Subcutaneous abdominal adipose tissue (tissue), 5 donors: ENCODE results near the gene IRF8.

Source experiments
- H3K27ac ChIP-seq: one replicate; pipeline ENCODE4 v1.7.0; 2013; ENCODE audit warnings: low read depth, mild to moderate bottlenecking, inconsistent platforms, low read length, moderate library complexity
- H3K27me3 ChIP-seq, 5 donors: one replicate each; pipeline ENCODE4 v1.7.0; 2013; ENCODE audit warnings: low read length in 5 of 5, inconsistent platforms in 1 of 5; ENCODE audit not compliant: control insufficient read depth in 5 of 5, insufficient read depth in 4 of 5
- H3K36me3 ChIP-seq, 5 donors: one replicate each; pipeline ENCODE4 v1.7.0; 2013; ENCODE audit warnings: low read length in 5 of 5; ENCODE audit not compliant: control insufficient read depth in 5 of 5, insufficient read depth in 5 of 5
- H3K4me1 ChIP-seq, 5 donors: one replicate each; pipeline ENCODE4 v1.7.0; 2013; ENCODE audit warnings: low read length in 5 of 5, mild to moderate bottlenecking in 3 of 5, moderate library complexity in 1 of 5; ENCODE audit not compliant: control insufficient read depth in 5 of 5, insufficient read depth in 5 of 5
- H3K4me3 ChIP-seq, 5 donors: one replicate each; pipeline ENCODE4 v1.7.0; 2013; ENCODE audit warnings: low read length in 5 of 5, low read depth in 1 of 5
- H3K9ac ChIP-seq, 5 donors: one replicate each; pipeline ENCODE4 v1.7.0; 2013; ENCODE audit warnings: low read length in 5 of 5, mild to moderate bottlenecking in 4 of 5, moderate library complexity in 3 of 5
- H3K9me3 ChIP-seq, 5 donors: one replicate each; pipeline ENCODE4 v1.7.0; 2013; ENCODE audit warnings: low read length in 5 of 5; ENCODE audit not compliant: control insufficient read depth in 5 of 5
- donor health status: healthy.
- donor health status: healthy.
- donor health status: healthy.
- donor health status: healthy.
- donor health status: healthy.

The IRF8 gene

DNA sequence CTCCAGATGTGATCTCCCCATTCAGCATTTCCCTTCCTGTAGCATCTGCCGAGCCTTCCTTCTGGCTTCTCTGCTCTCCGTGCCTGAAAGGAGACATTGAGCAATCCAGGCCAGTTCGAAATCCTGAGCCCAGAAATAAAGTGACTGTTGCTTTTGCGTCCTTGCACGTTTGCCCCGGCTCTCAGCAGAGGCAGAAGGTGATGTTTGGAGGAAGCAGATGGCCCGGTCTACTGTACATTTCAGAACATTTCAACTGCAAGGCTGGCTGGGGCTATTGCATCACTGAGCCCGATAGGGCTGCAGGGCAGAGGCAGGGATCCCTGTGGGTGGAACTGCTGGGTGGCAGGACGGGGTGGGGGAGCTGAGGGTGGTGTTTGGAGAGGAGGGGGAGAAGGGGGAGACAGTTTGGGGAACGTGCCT lies 29.4 kb downstream of the IRF8 start:
- Histone ChIP-seq H3K9ac (no peak overlapping the region), H3K9me3 (no peaks in the 10 kb centered on the region), H3K27me3 (peaks cover 6 to 16% (median 9%) of the 10 kb centered on the region in 5 donors), H3K27ac (no peak overlapping the region), H3K4me3 (no peak overlapping the region), H3K4me1 (peaks cover 0 to 24% (median 16%) of the 10 kb centered on the region in 5 donors), H3K36me3 (no peaks in the 10 kb centered on the region)

DNA sequence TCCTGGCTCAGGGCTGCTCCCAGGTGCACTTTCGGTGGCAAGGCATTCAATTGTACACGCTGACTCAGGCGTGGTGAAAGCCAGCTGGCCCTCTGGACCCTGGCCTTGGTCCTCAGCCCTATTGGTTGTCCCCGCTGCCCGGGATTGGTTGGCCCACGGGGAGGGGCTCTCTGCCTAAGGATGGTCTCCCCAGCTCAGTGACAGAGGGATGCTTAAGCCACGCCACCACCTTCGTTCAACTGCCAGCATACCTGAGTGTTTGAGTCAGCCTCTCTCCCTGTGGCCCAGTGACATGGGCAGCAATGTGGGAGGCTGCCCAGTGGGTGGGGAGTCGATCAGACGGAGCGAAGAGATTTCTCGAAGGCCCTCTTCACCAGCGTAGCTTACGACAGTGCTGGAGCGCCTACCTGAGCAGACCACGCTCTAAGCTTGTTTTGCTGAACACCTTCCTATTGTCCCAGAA lies 30.3 kb downstream of the IRF8 start:
- Histone ChIP-seq H3K36me3 (no peaks in the 10 kb centered on the region), H3K27me3 (peaks cover 6 to 16% (median 14%) of the 10 kb centered on the region in 5 donors), H3K4me3 (no peak overlapping the region)

DNA sequence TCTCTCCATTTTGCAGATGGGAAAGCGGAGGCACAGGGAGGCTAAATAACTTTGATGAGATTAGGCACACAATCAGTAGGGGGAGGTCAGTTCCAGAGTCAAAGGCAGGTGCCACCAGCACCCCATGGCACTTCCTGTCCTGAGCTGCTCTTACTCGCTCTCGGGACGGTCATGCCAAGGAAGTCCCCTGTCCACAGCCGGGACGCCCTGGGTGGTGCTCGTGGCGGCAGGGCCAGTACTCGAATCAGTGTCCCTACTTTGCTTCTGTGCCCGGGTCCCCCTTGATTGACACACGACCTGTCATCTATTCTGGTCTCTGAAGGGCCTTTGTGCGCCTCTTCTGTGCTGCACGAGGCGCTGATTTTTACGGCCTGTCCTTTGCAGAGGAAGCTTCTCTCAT lies 31.3 kb downstream of the IRF8 start:
- Histone ChIP-seq H3K9ac (no peak overlapping the region), H3K27me3 (peaks cover 6 to 21% (median 14%) of the 10 kb centered on the region in 5 donors)

More for the DNA sequence above, 30.3 kb downstream of the IRF8 start:
- Histone ChIP-seq H3K27ac (no peak overlapping the region), H3K9ac (no peak overlapping the region), H3K4me1 (peaks cover 0 to 19% (median 14%) of the 10 kb centered on the region in 5 donors), H3K9me3 (no peaks in the 10 kb centered on the region)

DNA sequence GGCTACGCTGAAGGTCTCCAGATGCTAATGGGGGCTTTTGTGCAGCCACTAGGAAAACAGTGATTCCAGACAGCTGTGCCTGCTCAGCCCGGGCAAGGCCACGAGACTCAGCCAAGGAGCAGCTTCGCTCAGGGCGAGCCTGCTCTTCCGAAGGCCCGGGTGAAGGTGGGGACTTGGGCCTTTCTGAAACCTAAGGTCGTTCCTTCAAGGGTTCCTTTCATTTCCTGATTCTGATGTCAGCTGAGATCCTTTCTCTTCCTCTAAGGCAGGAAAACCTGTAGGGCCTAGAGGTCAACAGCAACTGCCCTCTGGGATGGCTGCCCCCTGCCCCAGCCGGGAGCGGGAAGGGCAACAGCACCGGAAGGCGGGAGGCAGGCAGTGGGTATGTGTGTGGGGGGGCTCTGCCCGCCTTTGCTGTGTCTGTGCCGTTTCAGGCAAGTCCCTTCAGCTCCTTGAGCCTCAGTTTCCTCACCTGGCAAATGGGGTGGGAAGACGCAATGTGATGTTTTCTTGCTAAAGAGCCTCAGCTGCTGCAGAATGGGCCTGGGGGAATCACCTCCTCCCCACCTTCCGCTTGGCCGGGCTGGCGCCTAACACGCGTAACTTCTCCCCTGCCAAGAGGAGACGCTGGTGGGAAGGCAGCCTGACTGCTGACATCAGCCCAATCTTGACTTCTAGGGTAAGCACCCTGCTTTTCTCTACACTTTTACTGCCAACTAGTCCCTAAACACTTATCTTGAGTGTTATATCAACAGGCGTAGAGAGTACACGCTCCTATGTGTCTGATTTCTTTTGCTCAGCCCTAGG lies 32.8 kb downstream of the IRF8 start:
- Histone ChIP-seq H3K4me3 (no peak overlapping the region), H3K27ac (no peak overlapping the region), H3K36me3 (no peaks in the 10 kb centered on the region), H3K9me3 (no peaks in the 10 kb centered on the region), H3K27me3 (peaks cover 6 to 23% (median 14%) of the 10 kb centered on the region in 5 donors), H3K4me1 (peaks cover 0 to 23% (median 14%) of the 10 kb centered on the region in 5 donors), H3K9ac (no peak overlapping the region)

More for the DNA sequence above, 31.3 kb downstream of the IRF8 start:
- no peaks in the 10 kb centered on the region for H3K9me3 ChIP-seq
- H3K4me3 ChIP-seq = no peak overlapping the region
- H3K4me1 ChIP-seq = peaks cover 0 to 19% (median 14%) of the 10 kb centered on the region in 5 donors
- H3K27ac ChIP-seq = no peak overlapping the region
- H3K36me3 ChIP-seq = no peaks in the 10 kb centered on the region

DNA sequence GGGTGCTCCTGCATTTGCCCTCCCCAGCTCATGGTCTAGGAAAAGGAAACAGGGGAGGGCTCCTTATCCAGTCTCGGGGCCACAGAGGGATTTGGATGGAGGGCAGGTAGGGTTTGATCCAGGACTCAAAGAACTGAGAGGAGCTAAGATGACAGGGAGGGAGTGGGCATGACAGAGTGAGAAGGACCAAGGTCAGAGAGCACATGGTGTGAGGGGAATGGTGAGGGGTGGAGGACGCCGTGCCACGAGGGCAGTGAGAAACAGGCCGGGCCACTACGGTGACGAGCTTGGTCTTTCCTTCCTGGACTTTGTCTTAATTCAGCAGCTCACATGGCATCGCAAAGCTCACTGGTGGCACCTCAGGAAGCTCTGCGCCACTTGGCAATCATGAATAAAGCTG lies 35.2 kb downstream of the IRF8 start:
- no peaks in the 10 kb centered on the region for H3K36me3 ChIP-seq
- H3K27ac ChIP-seq = no peak overlapping the region
- H3K9ac ChIP-seq = no peak overlapping the region
- H3K9me3 ChIP-seq = no peaks in the 10 kb centered on the region
- peaks cover 0 to 5% (median 0%) of the 10 kb centered on the region in 5 donors for H3K4me1 ChIP-seq
- H3K4me3 ChIP-seq = no peak overlapping the region
- H3K27me3 ChIP-seq = peaks cover 2 to 30% (median 10%) of the 10 kb centered on the region in 5 donors

DNA sequence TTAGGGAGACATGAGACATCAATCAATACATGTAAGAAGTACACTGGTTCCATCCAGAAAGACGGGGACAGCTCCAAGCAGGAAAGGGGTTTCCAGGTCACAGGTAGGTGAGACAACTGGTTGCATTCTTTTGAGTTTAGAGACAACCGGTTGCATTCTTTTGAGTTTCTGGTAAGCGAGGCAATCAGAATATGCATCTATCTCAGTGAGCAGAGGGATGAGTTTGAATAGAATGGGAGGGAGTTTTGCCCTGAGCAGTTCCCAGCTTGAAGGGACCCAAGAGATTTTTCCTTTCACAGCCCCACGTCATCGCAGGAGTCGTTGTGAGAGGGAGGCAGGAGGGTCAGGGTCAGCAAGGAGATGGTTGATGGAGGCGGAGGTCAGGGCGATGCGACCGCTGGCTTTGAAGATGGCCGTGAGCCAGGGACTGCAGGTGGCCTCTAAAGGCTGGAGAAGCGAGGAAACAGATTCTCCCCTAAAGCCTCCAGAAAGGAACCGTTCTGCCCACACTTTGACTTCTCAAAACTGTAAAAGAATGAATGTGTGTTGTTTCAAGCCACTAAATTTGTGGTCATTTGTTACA lies 36.5 kb downstream of the IRF8 start:
- H3K4me1 ChIP-seq = peaks cover 0 to 4% (median 0%) of the 10 kb centered on the region in 5 donors
- H3K9me3 ChIP-seq = peaks cover 0 to 9% (median 0%) of the 10 kb centered on the region in 5 donors
- no peak overlapping the region for H3K9ac ChIP-seq
- H3K27me3 ChIP-seq = peaks cover 0 to 30% (median 3%) of the 10 kb centered on the region in 5 donors
- H3K4me3 ChIP-seq = no peak overlapping the region
- no peak overlapping the region for H3K27ac ChIP-seq
- H3K36me3 ChIP-seq = no peaks in the 10 kb centered on the region

DNA sequence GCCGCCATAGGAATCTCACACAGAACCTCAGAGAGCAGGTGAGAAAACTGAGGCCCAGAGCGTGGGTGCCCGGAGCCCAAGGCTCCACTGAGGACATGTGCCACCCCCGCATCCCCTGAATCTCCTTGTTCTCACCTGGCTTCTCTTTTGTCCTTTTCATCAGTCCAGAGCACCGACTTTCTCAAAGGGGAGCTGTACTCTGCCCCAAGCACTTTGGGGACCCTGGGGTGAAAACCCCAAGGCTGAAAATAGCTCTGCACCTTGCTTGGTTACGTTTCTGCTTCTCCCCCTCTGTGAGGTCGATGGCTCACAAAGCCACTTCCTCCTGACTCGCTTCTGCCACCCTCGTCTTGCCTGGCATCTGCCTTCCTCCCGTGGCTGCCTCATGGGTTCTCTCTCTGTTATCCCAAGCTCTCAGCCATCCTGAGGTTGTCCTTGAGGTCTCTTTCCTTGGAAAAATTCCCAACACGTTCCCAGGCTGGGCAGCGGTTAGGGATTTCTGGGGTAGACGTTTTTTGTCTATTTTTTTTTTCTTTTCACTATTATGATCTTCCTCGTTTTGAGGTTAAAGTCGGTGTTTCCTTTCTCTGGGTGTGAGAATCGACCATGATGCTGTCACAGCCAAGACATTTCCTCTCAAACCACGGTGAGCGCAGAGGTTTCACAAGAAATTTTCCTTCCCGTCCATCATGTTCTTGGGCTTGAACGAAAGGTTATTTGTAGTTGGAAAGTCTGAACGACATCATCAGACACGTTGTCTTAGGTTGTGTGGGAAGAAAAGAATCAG lies 37.2 kb downstream of the IRF8 start:
- Histone ChIP-seq H3K27me3 (peaks cover 0 to 30% (median 3%) of the 10 kb centered on the region in 5 donors), H3K4me1 (peaks cover 0 to 4% (median 0%) of the 10 kb centered on the region in 5 donors), H3K27ac (no peak overlapping the region), H3K36me3 (no peaks in the 10 kb centered on the region), H3K9ac (no peak overlapping the region), H3K9me3 (peaks cover 0 to 9% (median 0%) of the 10 kb centered on the region in 5 donors), H3K4me3 (no peak overlapping the region)

DNA sequence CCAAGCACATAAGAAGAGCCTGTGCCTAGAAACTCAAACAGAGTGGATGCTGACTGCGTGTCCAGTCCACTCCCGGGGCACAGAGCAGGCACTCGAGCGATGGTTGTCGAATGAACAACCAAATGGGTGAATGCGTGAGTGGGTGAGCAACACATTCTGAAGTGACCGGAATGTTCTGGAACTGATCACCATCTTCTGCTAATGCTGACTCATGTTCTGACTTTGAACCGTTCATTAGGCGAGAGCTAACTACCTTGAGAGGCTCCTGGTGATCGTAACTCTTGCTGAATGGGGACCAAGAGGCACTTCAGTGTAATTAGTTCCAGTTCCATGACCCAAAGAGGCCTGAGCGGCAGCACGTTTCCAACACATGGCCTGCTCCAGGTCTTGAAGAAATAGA lies 37.9 kb downstream of the IRF8 start:
- no peak overlapping the region for H3K27ac ChIP-seq
- no peaks in the 10 kb centered on the region for H3K36me3 ChIP-seq
- peaks cover 0 to 4% (median 0%) of the 10 kb centered on the region in 5 donors for H3K4me1 ChIP-seq

DNA sequence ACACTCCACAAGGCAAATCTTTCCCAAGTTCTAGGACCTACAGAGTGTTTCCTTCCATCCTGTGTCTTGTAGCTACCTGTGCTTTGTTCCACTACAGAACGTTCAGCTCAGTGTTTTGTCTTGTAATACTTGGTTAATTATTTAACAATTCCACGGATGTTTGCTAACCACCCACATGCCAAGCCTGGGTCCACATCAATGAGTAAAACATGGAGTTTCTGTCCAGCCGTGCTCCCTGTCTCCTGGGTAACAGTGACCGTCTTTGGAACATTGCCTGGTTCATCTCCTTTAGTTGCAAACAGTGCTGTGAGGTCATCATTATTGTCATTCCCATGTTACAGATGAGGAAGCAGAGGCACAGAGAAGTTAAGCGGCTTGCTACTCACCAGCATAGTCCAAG lies 41.3 kb downstream of the IRF8 start:
- H3K36me3 ChIP-seq = no peaks in the 10 kb centered on the region
- H3K4me1 ChIP-seq = peaks cover 0 to 4% (median 0%) of the 10 kb centered on the region in 5 donors
- H3K9me3 ChIP-seq = peaks cover 0 to 9% (median 2%) of the 10 kb centered on the region in 5 donors
- peaks cover 0 to 23% (median 0%) of the 10 kb centered on the region in 5 donors for H3K27me3 ChIP-seq
- no peak overlapping the region for H3K4me3 ChIP-seq
- H3K27ac ChIP-seq = no peak overlapping the region
- H3K9ac ChIP-seq = no peak overlapping the region

More for the DNA sequence above, 37.9 kb downstream of the IRF8 start:
- Histone ChIP-seq H3K27me3 (peaks cover 0 to 24% (median 3%) of the 10 kb centered on the region in 5 donors), H3K9ac (no peak overlapping the region), H3K4me3 (no peak overlapping the region), H3K9me3 (peaks cover 0 to 9% (median under 1%) of the 10 kb centered on the region in 5 donors)
